Heart left ventricle (tissue), 13 donors: ENCODE data around the gene GRM5.

Experiments
- POLR2A ChIP-seq, 2 donors: fragments of 450-650 bp; IDR thresholded peaks; one replicate each; pipeline ENCODE4 v1.6.1; 2017; ENCODE audit warnings: antibody characterized with exemption in 2 of 2, mild to moderate bottlenecking in 2 of 2, moderate library complexity in 2 of 2
- TF ChIP-seq, protein P1 (sequence below), 12 donors: fragments of 200-600 bp; sonication (generic) in 4 of 12; IDR thresholded peaks; one replicate each; pipeline versions ENCODE4 v1.5.0 to v1.8.0; 2018 to 2022; ENCODE audit warnings: antibody characterized with exemption in 12 of 12, mild to moderate bottlenecking in 5 of 12
- donor health status: ischemic (EF 13 %, LVEDD 7.1; RV severe dilation, severe dysfunction).
- donor health status: DM: no; HTN: yes; CAD: no.
- donor health status: DM: no; HTN: no; CAD: no.
- donor health status: ischemic (EF 25% LVEDD 6.9; RV normal size, moderate dysfunction).
- donor health status: ischemic (EF 25% LVEDD 5.7; RV mildly dilated, moderate dysfunction).
- donor health status: ischemic (EF 35%, LVEDD 5.7; RV mildly dilated, moderate dysfunction).
- donor health status: nonischemic (EF 11% LVEDD 7.7; RV severe dilation, severe dysfunction).
- donor health status: DM: yes; HTN: yes; CAD: no.
- donor health status: PGD.
- donor health status: ischemic (EF 29% LVEDD 5.4; RV normal size, mild dysfunction).
- donor health status: nonischemic (EF 23%, LVEDD 6.1; RV moderate dilation, normal function).

DNA sequence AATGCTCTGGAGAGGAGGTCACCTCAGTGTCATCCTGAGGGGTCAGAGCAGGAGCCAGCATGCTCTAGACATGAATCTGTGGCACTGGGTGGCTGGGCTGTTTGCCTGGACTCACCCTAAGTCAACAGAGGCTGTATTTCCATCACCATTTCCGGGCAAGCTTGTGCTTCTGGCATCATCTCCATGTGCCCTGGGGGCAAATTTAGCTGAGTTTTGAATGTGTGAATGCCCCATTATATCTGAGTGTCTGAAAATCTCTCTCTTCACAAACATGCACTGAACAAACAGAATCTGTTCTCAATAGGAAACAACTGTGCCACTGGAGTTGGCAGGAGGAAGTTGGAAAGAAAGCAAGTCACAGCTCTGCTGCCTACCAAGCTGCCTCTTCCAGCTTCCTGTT, 356.2 kb downstream of the GRM5 start:
- TF ChIP-seq, protein P1, sequence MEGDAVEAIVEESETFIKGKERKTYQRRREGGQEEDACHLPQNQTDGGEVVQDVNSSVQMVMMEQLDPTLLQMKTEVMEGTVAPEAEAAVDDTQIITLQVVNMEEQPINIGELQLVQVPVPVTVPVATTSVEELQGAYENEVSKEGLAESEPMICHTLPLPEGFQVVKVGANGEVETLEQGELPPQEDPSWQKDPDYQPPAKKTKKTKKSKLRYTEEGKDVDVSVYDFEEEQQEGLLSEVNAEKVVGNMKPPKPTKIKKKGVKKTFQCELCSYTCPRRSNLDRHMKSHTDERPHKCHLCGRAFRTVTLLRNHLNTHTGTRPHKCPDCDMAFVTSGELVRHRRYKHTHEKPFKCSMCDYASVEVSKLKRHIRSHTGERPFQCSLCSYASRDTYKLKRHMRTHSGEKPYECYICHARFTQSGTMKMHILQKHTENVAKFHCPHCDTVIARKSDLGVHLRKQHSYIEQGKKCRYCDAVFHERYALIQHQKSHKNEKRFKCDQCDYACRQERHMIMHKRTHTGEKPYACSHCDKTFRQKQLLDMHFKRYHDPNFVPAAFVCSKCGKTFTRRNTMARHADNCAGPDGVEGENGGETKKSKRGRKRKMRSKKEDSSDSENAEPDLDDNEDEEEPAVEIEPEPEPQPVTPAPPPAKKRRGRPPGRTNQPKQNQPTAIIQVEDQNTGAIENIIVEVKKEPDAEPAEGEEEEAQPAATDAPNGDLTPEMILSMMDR (IDR thresholded peaks at IDR 0.05) = no peak
- TF ChIP-seq POLR2A (IDR thresholded peaks at IDR 0.05) = no peak
